HG03060 (cell line): ENCODE data around the gene TDRD9.
A peak's percentile ranks its signal among the peaks of the same experiment; 100 is the strongest.
"Not testable (repeated sequence)": the region's sequence is repeated elsewhere in the genome, so short reads cannot be mapped to it uniquely, and the experiment has no call there.

Experiments
- ATAC-seq: cut with Tn5 transposase; IDR thresholded peaks from one replicate; pipeline ENCODE4 v1.9.1; 2021; ENCODE audit warnings: low read depth, moderate number of reproducible peaks; ENCODE audit not compliant: unreplicated experiment

TDRD9 gene

GRCh38 chr14:103916636-103917262 is 11.5 kb upstream of the TDRD9 start:
- ATAC-seq, result no peak

GRCh38 chr14:103920981-103921854 is 7.0 kb upstream of the TDRD9 start:
- ATAC-seq, result peak; percentile 77

- not testable (repeated sequence) for ATAC-seq
Measured at GRCh38 chr14:103921855-103922200, 6.4 kb upstream of the TDRD9 start.

- no peak for ATAC-seq
Measured at GRCh38 chr14:103923863-103924262, 4.4 kb upstream of the TDRD9 start.

GRCh38 chr14:103925316-103925715 is 2.9 kb upstream of the TDRD9 start:
- ATAC-seq, result no peak

GRCh38 chr14:103927566-103927965 is 690 bp upstream of the TDRD9 start:
- ATAC-seq, result no peak

GRCh38 chr14:103930051-103930604 is 1.9 kb downstream of the TDRD9 start:
- ATAC-seq, result no peak

- no peak for ATAC-seq
Measured at GRCh38 chr14:103931422-103931821, 3.2 kb downstream of the TDRD9 start.

- ATAC-seq, result no peak
Measured at GRCh38 chr14:103932791-103933490, 4.7 kb downstream of the TDRD9 start.

GRCh38 chr14:103935102-103935501 is 6.8 kb downstream of the TDRD9 start:
- no peak for ATAC-seq

GRCh38 chr14:103941462-103941861 is 13.2 kb downstream of the TDRD9 start:
- no peak for ATAC-seq

GRCh38 chr14:103941973-103942736 is 13.9 kb downstream of the TDRD9 start, which contains the start of gene RD3L:
Gene RD3L, minus strand, starts transcription at chr14:103942529. Its CDS starts 834 bp downstream, at chr14:103941695.
- ATAC-seq, result no peak

- no peak for ATAC-seq
Measured at GRCh38 chr14:103943673-103944072, 15.4 kb downstream of the TDRD9 start.

GRCh38 chr14:103946975-103947374 is 18.7 kb downstream of the TDRD9 start:
- ATAC-seq, result no peak

- ATAC-seq, result no peak
Measured at GRCh38 chr14:103948442-103948841, 20.2 kb downstream of the TDRD9 start.

- no peak for ATAC-seq
Measured at GRCh38 chr14:103949131-103949790, 21.0 kb downstream of the TDRD9 start.

GRCh38 chr14:103960457-103961055 is 32.3 kb downstream of the TDRD9 start:
- ATAC-seq, result no peak

- ATAC-seq, result no peak
Measured at GRCh38 chr14:103961928-103962578, 33.8 kb downstream of the TDRD9 start.

- no peak for ATAC-seq
Measured at GRCh38 chr14:103966631-103967030, 38.4 kb downstream of the TDRD9 start.
